Fibroblast of pulmonary artery (primary cell): ENCODE results near the gene OR8G1.

ENCODE experiments used
- DNase-seq: peaks from one replicate; pipeline ENCODE4 v3.0.0-alpha.2; 2010; ENCODE audit warnings: low read depth
- H3K4me3 ChIP-seq: replicated peaks from 2 replicates; pipeline ENCODE4 v1.5.1; 2011; ENCODE audit warnings: low read depth, mild to moderate bottlenecking, control low read depth, low read length, moderate library complexity
- TF ChIP-seq, protein P1 (sequence below): IDR thresholded peaks from 2 replicates; pipeline ENCODE4 v1.5.1; 2011; ENCODE audit warnings: mild to moderate bottlenecking, control low read depth, low read length, inconsistent platforms; ENCODE audit errors: missing control alignments

Gene OR8G1, protein sequence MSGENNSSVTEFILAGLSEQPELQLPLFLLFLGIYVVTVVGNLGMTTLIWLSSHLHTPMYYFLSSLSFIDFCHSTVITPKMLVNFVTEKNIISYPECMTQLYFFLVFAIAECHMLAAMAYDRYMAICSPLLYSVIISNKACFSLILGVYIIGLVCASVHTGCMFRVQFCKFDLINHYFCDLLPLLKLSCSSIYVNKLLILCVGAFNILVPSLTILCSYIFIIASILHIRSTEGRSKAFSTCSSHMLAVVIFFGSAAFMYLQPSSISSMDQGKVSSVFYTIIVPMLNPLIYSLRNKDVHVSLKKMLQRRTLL

GRCh38 chr11:124240621-124241397, at the start of gene OR8G1:
OR8G1 (plus strand) TSS chr11:124241095; CDS start chr11:124249676, 8,581 bp downstream.
- DNase-seq = no peak

GRCh38 chr11:124193221-124194010, 47.5 kb upstream of the OR8G1 start:
- TF ChIP-seq, protein P1, sequence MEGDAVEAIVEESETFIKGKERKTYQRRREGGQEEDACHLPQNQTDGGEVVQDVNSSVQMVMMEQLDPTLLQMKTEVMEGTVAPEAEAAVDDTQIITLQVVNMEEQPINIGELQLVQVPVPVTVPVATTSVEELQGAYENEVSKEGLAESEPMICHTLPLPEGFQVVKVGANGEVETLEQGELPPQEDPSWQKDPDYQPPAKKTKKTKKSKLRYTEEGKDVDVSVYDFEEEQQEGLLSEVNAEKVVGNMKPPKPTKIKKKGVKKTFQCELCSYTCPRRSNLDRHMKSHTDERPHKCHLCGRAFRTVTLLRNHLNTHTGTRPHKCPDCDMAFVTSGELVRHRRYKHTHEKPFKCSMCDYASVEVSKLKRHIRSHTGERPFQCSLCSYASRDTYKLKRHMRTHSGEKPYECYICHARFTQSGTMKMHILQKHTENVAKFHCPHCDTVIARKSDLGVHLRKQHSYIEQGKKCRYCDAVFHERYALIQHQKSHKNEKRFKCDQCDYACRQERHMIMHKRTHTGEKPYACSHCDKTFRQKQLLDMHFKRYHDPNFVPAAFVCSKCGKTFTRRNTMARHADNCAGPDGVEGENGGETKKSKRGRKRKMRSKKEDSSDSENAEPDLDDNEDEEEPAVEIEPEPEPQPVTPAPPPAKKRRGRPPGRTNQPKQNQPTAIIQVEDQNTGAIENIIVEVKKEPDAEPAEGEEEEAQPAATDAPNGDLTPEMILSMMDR = no peak
- DNase-seq = no peak
- H3K4me3 ChIP-seq = no peak overlapping the region

More at GRCh38 chr11:124240621-124241397, at the start of gene OR8G1:
- H3K4me3 ChIP-seq = no peak within 1 kb of the TSS
- TF ChIP-seq, protein P1 = no peak

DNA sequence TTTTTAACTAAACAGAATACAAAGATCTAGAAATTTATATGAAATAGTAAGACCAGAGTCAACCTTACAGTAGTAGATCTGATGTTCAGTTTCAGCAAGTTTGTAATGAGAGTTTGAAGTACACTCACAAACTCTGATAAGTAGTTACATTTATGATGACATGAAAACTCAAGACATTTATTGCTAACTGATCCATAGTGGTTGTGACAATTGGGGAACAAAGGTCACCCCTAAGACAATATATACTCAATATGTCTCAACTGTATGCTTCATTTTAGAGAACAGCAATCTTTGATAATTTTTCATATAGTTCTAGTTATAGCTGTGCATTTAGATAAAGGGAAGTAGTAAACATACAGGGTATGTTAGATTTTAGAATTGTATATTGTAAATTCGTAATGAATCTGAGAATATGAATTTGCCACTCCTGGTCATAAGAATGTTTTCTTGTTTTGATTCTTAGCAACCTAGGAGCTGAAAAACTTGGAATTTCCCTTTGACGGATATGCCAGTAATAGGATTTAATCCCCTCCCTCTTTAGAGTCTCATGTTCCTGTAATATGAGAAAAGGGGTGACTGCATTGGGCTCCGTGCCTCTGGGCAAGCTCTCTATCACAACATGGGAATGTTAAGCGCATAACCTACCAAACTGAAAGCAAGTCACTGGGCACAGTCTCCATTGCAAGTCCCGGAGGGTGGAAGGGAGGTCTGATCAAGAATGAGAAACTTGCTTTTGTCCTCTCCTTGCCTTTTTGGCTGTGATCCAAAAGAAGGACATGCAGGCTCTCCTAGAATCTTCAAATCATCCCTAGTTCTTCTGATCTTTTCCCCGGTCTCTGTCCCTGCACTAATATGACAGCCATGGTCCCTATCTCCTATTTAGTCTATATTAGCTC, 46.4 kb upstream of the OR8G1 start:
- TF ChIP-seq, protein P1 = no peak
- peak; percentile 49 for DNase-seq

GRCh38 chr11:124195189-124195734, 45.6 kb upstream of the OR8G1 start:
- TF ChIP-seq, protein P1 = peak; percentile 92
- DNase-seq = peak; percentile 81
- no peak overlapping the region for H3K4me3 ChIP-seq

More for the DNA sequence above, 46.4 kb upstream of the OR8G1 start:
- H3K4me3 ChIP-seq = no peak overlapping the region

GRCh38 chr11:124197999-124198398, 42.9 kb upstream of the OR8G1 start:
- DNase-seq = no peak
- TF ChIP-seq, protein P1 = no peak
- no peak overlapping the region for H3K4me3 ChIP-seq

GRCh38 chr11:124198897-124199296, 42.0 kb upstream of the OR8G1 start:
- H3K4me3 ChIP-seq = no peak overlapping the region
- TF ChIP-seq, protein P1 = no peak
- DNase-seq = no peak
